GM18526 (cell line): ENCODE data around the gene ASIC5.

Source experiments
- POLR2A ChIP-seq: IDR thresholded peaks from 3 replicates; pipeline ENCODE4 v1.6.1; 2011; ENCODE audit not compliant: insufficient read length; ENCODE audit errors: extremely low read depth

The ASIC5 gene

GRCh38 chr4:155832664-155833063 is 33.4 kb downstream of the ASIC5 start:
- TF ChIP-seq POLR2A: no peak

DNA sequence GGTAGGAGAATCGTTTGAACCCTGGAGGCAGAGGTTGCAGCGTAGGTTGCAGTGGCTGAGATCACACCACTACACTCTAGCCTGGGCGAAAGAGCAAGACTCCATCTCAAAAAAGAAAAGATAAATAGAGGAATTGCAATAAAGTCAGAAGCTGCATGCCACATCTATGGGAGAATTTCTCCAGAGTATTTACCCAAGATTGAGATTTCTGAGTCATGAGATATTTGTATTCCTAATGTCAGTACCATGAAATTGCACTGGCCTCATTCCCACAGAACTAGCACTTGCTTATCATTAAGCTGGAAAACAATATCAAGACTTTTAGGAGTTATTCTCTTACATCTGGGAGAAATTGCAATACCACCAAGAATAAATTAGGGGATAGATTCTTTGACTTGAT is 37.4 kb downstream of the ASIC5 start:
- TF ChIP-seq POLR2A: no peak

DNA sequence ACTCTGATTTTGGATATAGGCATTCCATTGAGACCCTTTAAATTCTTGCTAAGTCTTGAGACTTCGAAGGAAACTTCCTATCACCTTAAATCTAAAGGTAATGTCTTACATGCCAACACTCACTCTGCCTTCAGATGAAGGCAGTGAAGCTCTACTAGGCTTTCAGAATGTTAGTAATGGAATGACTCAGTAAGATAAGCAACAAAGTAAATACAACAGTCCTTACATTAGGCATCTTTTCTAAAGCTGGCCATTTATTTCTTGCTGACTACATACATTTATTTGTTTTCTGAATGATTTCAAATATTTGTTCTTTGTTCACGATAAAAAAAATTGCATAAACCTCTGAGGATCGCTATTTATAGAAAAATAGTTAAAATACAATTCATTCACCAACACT is 43.5 kb downstream of the ASIC5 start:
- TF ChIP-seq POLR2A: no peak

DNA sequence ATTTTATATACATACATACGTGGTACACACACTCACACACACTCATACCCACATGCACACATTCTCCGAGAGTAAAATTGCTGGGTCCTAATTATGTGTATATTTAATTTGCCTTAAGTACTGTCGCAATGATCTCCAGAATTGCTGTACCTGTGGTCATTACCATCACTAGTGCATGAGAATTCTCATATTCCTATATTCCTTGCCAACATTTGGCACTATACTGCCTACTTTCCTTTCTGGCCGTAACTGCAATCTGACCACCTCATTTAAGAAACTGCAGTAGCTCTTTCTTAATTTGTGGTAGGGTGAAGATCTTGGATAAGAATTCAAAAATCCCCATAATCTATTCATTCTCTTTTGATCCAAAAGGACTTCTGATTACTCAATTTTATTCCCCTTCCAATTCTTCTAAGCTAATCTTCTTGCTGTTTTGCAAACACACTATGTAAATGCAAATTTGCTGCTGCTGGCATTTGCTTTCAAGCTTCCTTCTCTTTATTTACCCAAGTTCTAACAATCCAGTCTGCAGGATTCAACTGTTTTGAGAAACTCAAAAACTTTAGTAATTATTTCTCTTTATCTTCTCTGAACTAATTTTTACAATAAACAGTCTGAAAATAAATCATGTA is 45.1 kb downstream of the ASIC5 start:
- TF ChIP-seq POLR2A: no peak

DNA sequence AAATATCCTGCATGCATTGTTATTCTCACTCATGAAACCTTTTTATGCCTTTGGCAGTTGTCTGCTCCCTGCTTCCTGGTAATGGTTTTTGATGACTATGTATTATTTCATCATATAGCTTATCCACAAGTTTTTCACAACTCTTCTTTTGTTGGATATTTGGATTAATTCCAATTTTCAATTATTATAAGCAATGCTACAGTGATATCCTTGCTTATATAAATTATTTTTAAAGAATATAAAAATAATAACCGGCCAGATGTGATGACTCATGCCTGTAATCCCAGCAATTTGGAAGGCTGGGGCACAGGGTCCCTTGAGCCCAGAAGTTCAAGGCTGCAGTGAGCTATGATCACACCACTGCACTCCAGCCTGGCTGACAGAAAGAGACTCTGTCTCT is 47.0 kb downstream of the ASIC5 start:
- TF ChIP-seq POLR2A: no peak

GRCh38 chr4:155818639-155819038 is 47.4 kb downstream of the ASIC5 start:
- TF ChIP-seq POLR2A: no peak

DNA sequence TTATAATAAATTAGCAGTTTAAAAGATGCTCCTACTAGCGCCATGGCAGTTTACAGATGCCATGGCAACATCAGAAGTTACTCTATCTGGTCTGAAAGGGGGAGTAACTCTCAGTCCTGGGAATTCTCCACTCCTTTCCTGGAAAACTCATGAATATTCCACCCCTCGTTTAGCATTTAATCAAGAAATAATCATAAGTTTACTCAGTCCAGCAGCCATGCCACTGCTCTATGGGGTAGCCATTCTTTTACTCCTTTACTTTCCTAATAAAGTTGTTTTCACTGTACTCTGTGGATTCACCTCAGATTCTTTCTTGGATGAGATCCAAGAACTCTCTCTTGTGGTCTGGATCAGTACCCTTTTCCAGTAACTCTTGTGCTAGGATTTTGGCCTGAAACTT is 55.0 kb downstream of the ASIC5 start:
- TF ChIP-seq POLR2A: no peak

GRCh38 chr4:155809835-155810234 is 56.2 kb downstream of the ASIC5 start:
- no peak for TF ChIP-seq POLR2A

- TF ChIP-seq POLR2A: no peak
These were observed 59.1 kb downstream of the ASIC5 start for GRCh38 chr4:155807021-155807420.

DNA sequence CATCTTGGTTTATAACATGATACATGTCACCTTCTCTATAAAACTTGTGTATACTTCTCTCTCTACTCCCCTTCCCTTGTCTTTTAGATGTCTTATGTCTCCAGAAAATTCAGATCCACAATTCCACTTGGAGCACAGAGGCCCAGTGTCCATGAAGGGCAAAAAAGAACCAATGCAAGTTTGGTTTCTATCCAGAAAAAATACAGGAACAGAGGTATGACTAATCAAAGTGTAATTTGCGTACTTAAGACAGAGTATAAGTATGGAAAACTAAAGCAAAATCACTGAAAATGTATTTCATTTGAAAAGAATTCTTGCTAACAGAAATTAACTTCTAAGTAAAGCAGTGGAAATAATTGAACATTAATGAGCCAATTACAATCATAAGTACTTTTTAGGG is 61.1 kb downstream of the ASIC5 start:
- TF ChIP-seq POLR2A: no peak

DNA sequence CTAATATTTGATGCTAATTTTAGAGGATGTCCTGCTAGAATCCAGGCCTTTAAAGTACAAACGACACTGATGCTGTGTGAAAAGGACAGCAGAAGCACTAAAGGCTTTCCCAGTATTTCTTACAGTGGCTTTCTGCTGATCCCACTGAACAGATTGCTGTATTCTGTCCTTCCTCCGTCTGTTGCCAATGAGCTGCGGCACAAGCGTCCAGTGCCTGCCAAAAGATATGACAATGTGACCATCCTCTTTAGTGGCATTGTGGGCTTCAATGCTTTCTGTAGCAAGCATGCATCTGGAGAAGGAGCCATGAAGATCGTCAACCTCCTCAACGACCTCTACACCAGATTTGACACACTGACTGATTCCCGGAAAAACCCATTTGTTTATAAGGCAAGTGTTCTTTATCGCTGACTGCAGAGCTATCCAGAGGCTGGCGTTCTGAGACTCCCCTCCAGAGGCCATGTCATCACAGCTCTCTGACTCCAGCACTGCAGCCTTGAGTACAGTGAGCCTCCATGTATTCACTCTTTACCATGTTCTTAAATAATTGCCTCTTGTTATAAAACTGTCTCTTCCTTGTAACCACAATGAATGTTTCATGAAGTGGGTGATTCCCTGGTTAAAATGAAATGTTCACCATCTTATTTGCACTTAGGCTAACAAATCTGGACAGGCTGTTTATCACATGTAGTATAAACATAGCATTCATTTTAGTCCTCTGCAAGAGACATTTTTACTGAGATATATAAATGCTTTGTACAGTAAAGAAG is 63.7 kb downstream of the ASIC5 start:
- TF ChIP-seq POLR2A: no peak

DNA sequence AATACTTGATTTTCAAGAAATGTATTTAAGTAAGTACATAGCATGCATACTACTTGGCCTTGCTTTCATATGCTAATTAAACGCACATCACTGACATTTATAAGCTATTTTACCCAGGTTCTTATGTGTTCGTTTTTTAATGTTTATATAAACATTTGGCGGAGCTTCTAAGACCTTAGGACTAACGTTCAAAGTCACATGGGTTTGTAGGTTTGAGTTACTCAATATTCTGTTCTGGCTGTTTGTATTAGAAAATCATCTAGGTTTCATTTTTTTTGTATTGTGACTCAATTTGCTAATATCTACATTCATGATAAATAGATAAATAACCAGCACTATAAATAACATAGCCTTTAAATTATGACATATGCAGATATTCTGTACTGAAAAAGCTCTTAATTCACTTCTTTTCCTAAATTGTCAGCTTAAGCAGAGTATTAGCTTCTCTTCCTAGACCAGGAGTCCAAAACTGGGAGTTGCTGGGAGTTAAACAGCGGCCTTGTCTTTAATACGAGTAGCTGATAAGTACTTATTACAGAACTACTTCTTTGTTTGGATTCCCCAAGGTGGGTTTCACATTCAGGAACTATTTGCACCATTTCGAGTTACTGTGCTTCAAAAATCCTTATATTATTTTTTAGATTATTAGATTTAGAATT is 65.3 kb downstream of the ASIC5 start:
- TF ChIP-seq POLR2A: no peak

- no peak for TF ChIP-seq POLR2A
These were observed 66.3 kb downstream of the ASIC5 start for GRCh38 chr4:155799794-155800123.

- no peak for TF ChIP-seq POLR2A
These were observed 66.8 kb downstream of the ASIC5 start for GRCh38 chr4:155799116-155799793.

GRCh38 chr4:155795991-155796390 is 70.1 kb downstream of the ASIC5 start:
- TF ChIP-seq POLR2A: no peak
